IPS-18a (cell line): Measurements from ENCODE around the gene NELFE.
"Not testable (repeated sequence)": the region's sequence is repeated elsewhere in the genome, so short reads cannot be mapped to it uniquely, and the experiment has no call there.

Experiments
- H3K27ac ChIP-seq: one replicate; pipeline ENCODE4 v1.5.1; 2013; ENCODE audit warnings: low read length
- H3K27me3 ChIP-seq: one replicate; pipeline ENCODE4 v1.6.1; 2013; ENCODE audit warnings: mild to moderate bottlenecking, low read length; ENCODE audit not compliant: control insufficient read depth, insufficient read depth
- H3K36me3 ChIP-seq: one replicate; pipeline ENCODE4 v1.6.1; 2013; ENCODE audit warnings: low read depth, low read length; ENCODE audit not compliant: control insufficient read depth
- H3K4me1 ChIP-seq: one replicate; pipeline ENCODE4 v1.6.1; 2013; ENCODE audit warnings: low read depth, low read length; ENCODE audit not compliant: control insufficient read depth
- H3K4me3 ChIP-seq: one replicate; pipeline ENCODE4 v1.5.1; 2013; ENCODE audit warnings: low read length
- H3K9ac ChIP-seq: one replicate; pipeline ENCODE4 v1.6.1; 2013; ENCODE audit warnings: mild to moderate bottlenecking, low read length, moderate library complexity
- H3K9me3 ChIP-seq: one replicate; pipeline ENCODE4 v1.6.1; 2013; ENCODE audit warnings: low read depth, low read length; ENCODE audit not compliant: control insufficient read depth

Gene NELFE

GRCh38 chr6:31908255-31908654 lies 50.5 kb downstream of the NELFE start:
- not testable (repeated sequence) for H3K9me3 ChIP-seq, H3K4me1 ChIP-seq, H3K27ac ChIP-seq, H3K9ac ChIP-seq, H3K4me3 ChIP-seq, H3K36me3 ChIP-seq, H3K27me3 ChIP-seq

- Histone ChIP-seq H3K27ac (no peak overlapping the region), H3K9me3 (no peaks in the 10 kb centered on the region), H3K27me3 (no peaks in the 10 kb centered on the region), H3K4me1 (peaks cover 3% of the 10 kb centered on the region), H3K4me3 (no peak overlapping the region), H3K36me3 (no peaks in the 10 kb centered on the region), H3K9ac (no peak overlapping the region)
Observed at GRCh38 chr6:31907158-31907813, 51.5 kb downstream of the NELFE start.

- not testable (repeated sequence) for H3K27ac ChIP-seq, H3K9me3 ChIP-seq, H3K9ac ChIP-seq, H3K27me3 ChIP-seq, H3K4me3 ChIP-seq, H3K4me1 ChIP-seq, H3K36me3 ChIP-seq
Observed at GRCh38 chr6:31906727-31907126, 52.0 kb downstream of the NELFE start.

GRCh38 chr6:31906122-31906521 lies 52.6 kb downstream of the NELFE start:
- peaks cover 3% of the 10 kb centered on the region for H3K4me1 ChIP-seq
- H3K27me3 ChIP-seq = no peaks in the 10 kb centered on the region
- H3K9ac ChIP-seq = no peak overlapping the region
- H3K27ac ChIP-seq = no peak overlapping the region
- H3K4me3 ChIP-seq = no peak overlapping the region
- H3K36me3 ChIP-seq = no peaks in the 10 kb centered on the region
- H3K9me3 ChIP-seq = no peaks in the 10 kb centered on the region

- H3K9me3 ChIP-seq = no peaks in the 10 kb centered on the region
- no peak overlapping the region for H3K9ac ChIP-seq
- no peak overlapping the region for H3K27ac ChIP-seq
- no peaks in the 10 kb centered on the region for H3K27me3 ChIP-seq
- no peaks in the 10 kb centered on the region for H3K36me3 ChIP-seq
- H3K4me1 ChIP-seq = peaks cover 3% of the 10 kb centered on the region
- no peak overlapping the region for H3K4me3 ChIP-seq
Observed at GRCh38 chr6:31905041-31905440, 53.7 kb downstream of the NELFE start.

GRCh38 chr6:31903957-31904356 lies 54.8 kb downstream of the NELFE start:
- H3K27me3 ChIP-seq = no peaks in the 10 kb centered on the region
- H3K36me3 ChIP-seq = peaks cover 6% of the 10 kb centered on the region
- peaks cover 3% of the 10 kb centered on the region for H3K4me1 ChIP-seq
- H3K27ac ChIP-seq = no peak overlapping the region
- H3K4me3 ChIP-seq = no peak overlapping the region
- no peak overlapping the region for H3K9ac ChIP-seq
- H3K9me3 ChIP-seq = no peaks in the 10 kb centered on the region
